Upper lobe of right lung (tissue), 1 donor: Measurements from ENCODE around the gene OSBPL5. TPM values are rescaled to one million over a fixed set of nuclear protein-coding genes. Genes with fewer than 3 reads are reported as not detected.

Source experiments
- ATAC-seq: fragments of 200-7000 bp; cut with Tn5 transposase; one replicate; pipeline ENCODE4 v1.9.1; 2020; ENCODE audit warnings: mild to moderate bottlenecking, moderate library complexity
- DNase-seq: peaks from one replicate; pipeline ENCODE4 v3.0.0-alpha.2; 2020
- H3K27ac ChIP-seq: fragments of 200-600 bp; one replicate; pipeline ENCODE4 v1.8.0; 2022
- H3K27me3 ChIP-seq: fragments of 200-600 bp; one replicate; pipeline ENCODE4 v1.8.0; 2022; ENCODE audit warnings: mild to moderate bottlenecking
- H3K36me3 ChIP-seq: fragments of 200-600 bp; one replicate; pipeline ENCODE4 v1.8.0; 2022
- H3K4me1 ChIP-seq: fragments of 200-600 bp; one replicate; pipeline ENCODE4 v1.8.0; 2022
- H3K4me3 ChIP-seq: fragments of 200-600 bp; one replicate; pipeline ENCODE4 v1.8.0; 2022; ENCODE audit warnings: mild to moderate bottlenecking
- H3K9me3 ChIP-seq: fragments of 200-600 bp; one replicate; pipeline ENCODE4 v1.8.0; 2022
- CTCF ChIP-seq: fragments of 200-600 bp; IDR thresholded peaks from one replicate; pipeline ENCODE4 v1.8.0; 2022; ENCODE audit warnings: antibody characterized with exemption
- intact Hi-C: fragments of 100-400 bp; cut with DNase I; formaldehyde crosslinking; loops from one replicate; pipeline ENCODE4 v1.11.0; 2022
- total RNA-seq: library from RNA; stranded (reverse); fragmentation: NEBNext Ultra II Directional; extraction: Animal tissue kit (Norgen Biotek cat#: 25700); gene quantifications from one replicate; pipeline ENCODE4 v1.2.1, GENCODE V29; 2021
- donor health status: DM: no; HTN: yes; CAD: no; lungs with severe emphysema.

Gene OSBPL5
- total RNA-seq, 1 donor from 2014 or later: 52.6 TPM

GRCh38 chr11:3202759-3203158, 37.6 kb upstream of the OSBPL5 start:
- Histone ChIP-seq H3K4me3 (no peak overlapping the region), H3K27me3 (peaks cover 34% of the 10 kb centered on the region), H3K36me3 (no peaks in the 10 kb centered on the region), H3K27ac (no peak overlapping the region), H3K4me1 (peaks cover 10% of the 10 kb centered on the region), H3K9me3 (no peaks in the 10 kb centered on the region)
- DNase-seq (peak; percentile 59), ATAC-seq (no peak)
- TF ChIP-seq CTCF: no peak
- intact Hi-C loops: no loop called here

GRCh38 chr11:3202305-3202704, 37.2 kb upstream of the OSBPL5 start:
- H3K4me1 ChIP-seq: peaks cover 10% of the 10 kb centered on the region
- intact Hi-C loops: no loop called here
- no peak overlapping the region for H3K27ac ChIP-seq
- H3K9me3 ChIP-seq: no peaks in the 10 kb centered on the region
- H3K4me3 ChIP-seq: no peak overlapping the region
- peaks cover 34% of the 10 kb centered on the region for H3K27me3 ChIP-seq
- no peak for TF ChIP-seq CTCF
- DNase-seq: no peak
- H3K36me3 ChIP-seq: no peaks in the 10 kb centered on the region
- ATAC-seq: no peak

- intact Hi-C loops: no loop called here
- no peak for ATAC-seq
These were observed 36.6 kb upstream of the OSBPL5 start for GRCh38 chr11:3201677-3202181.

GRCh38 chr11:3201112-3201581, 36.0 kb upstream of the OSBPL5 start:
- DNase-seq (peak; percentile 59), ATAC-seq (no peak)
- TF ChIP-seq CTCF: no peak
- intact Hi-C loops: no loop called here
- peaks cover 10% of the 10 kb centered on the region for H3K4me1 ChIP-seq
- no peaks in the 10 kb centered on the region for H3K36me3 ChIP-seq
- peaks cover 34% of the 10 kb centered on the region for H3K27me3 ChIP-seq
- no peak overlapping the region for H3K4me3 ChIP-seq
- no peaks in the 10 kb centered on the region for H3K9me3 ChIP-seq
- H3K27ac ChIP-seq: no peak overlapping the region

More at GRCh38 chr11:3201677-3202181, 36.6 kb upstream of the OSBPL5 start:
- H3K9me3 ChIP-seq: no peaks in the 10 kb centered on the region
- peaks cover 10% of the 10 kb centered on the region for H3K4me1 ChIP-seq
- no peak overlapping the region for H3K4me3 ChIP-seq
- no peak for TF ChIP-seq CTCF
- peaks cover 34% of the 10 kb centered on the region for H3K27me3 ChIP-seq
- H3K27ac ChIP-seq: no peak overlapping the region
- no peaks in the 10 kb centered on the region for H3K36me3 ChIP-seq
- DNase-seq: no peak

GRCh38 chr11:3200388-3201111, 35.4 kb upstream of the OSBPL5 start:
- no peak for TF ChIP-seq CTCF
- Histone ChIP-seq H3K36me3 (no peaks in the 10 kb centered on the region), H3K4me3 (no peak overlapping the region), H3K9me3 (no peaks in the 10 kb centered on the region), H3K27ac (no peak overlapping the region), H3K4me1 (peaks cover 7% of the 10 kb centered on the region), H3K27me3 (peaks cover 34% of the 10 kb centered on the region)
- intact Hi-C loops: no loop called here
- DNase-seq: no peak
- no peak for ATAC-seq
